NCI-H748 treated with DMSO at 0.1 percent for 48 hours (cell line): ENCODE measurements around the gene FAAH.

Experiments used
- DNase-seq: peaks from one replicate; lab custom pipeline; 2025; lab: John Stamatoyannopoulos, UW

The FAAH gene

GRCh38 chr1:46401154-46401913 lies 7.2 kb downstream of the FAAH start:
- DNase-seq = no peak

GRCh38 chr1:46401964-46402626 lies 8.0 kb downstream of the FAAH start:
- DNase-seq = no peak

GRCh38 chr1:46403916-46404315 lies 9.8 kb downstream of the FAAH start:
- DNase-seq = no peak

GRCh38 chr1:46404482-46405196 lies 10.5 kb downstream of the FAAH start:
- no peak for DNase-seq

- no peak for DNase-seq
Measured at GRCh38 chr1:46405197-46405555, 11.1 kb downstream of the FAAH start.

GRCh38 chr1:46405724-46406123 lies 11.6 kb downstream of the FAAH start:
- no peak for DNase-seq

- DNase-seq = no peak
Measured at GRCh38 chr1:46406881-46407608, 12.9 kb downstream of the FAAH start.

GRCh38 chr1:46407636-46408035 lies 13.5 kb downstream of the FAAH start:
- DNase-seq = no peak

- no peak for DNase-seq
Measured at GRCh38 chr1:46408356-46409062, 14.4 kb downstream of the FAAH start.

- no peak for DNase-seq
Measured at GRCh38 chr1:46409063-46409372, 14.9 kb downstream of the FAAH start.

- no peak for DNase-seq
Measured at GRCh38 chr1:46410156-46411009, 16.3 kb downstream of the FAAH start.

GRCh38 chr1:46411010-46411405 lies 16.9 kb downstream of the FAAH start:
- no peak for DNase-seq

- DNase-seq = no peak
Measured at GRCh38 chr1:46411601-46412341, 17.7 kb downstream of the FAAH start.

GRCh38 chr1:46412893-46413595 lies 18.9 kb downstream of the FAAH start:
- no peak for DNase-seq

GRCh38 chr1:46413596-46413985 lies 19.5 kb downstream of the FAAH start:
- no peak for DNase-seq

GRCh38 chr1:46415514-46415913 lies 21.4 kb downstream of the FAAH start:
- DNase-seq = no peak

GRCh38 chr1:46418976-46419375 lies 24.9 kb downstream of the FAAH start:
- DNase-seq = no peak

GRCh38 chr1:46420533-46420915 lies 26.4 kb downstream of the FAAH start:
- no peak for DNase-seq

- no peak for DNase-seq
Measured at GRCh38 chr1:46421739-46422138, 27.6 kb downstream of the FAAH start.
